C1 segment of cervical spinal cord (tissue), 14 donors: Measurements from ENCODE around the gene MRPL36.
"Not testable (repeated sequence)": the region's sequence is repeated elsewhere in the genome, so short reads cannot be mapped to it uniquely, and the experiment has no call there.

Source experiments
- DNase-seq, 14 donors: peaks; one replicate each; lab custom pipeline; 2025; lab: John Stamatoyannopoulos, UW

Gene MRPL36

DNA sequence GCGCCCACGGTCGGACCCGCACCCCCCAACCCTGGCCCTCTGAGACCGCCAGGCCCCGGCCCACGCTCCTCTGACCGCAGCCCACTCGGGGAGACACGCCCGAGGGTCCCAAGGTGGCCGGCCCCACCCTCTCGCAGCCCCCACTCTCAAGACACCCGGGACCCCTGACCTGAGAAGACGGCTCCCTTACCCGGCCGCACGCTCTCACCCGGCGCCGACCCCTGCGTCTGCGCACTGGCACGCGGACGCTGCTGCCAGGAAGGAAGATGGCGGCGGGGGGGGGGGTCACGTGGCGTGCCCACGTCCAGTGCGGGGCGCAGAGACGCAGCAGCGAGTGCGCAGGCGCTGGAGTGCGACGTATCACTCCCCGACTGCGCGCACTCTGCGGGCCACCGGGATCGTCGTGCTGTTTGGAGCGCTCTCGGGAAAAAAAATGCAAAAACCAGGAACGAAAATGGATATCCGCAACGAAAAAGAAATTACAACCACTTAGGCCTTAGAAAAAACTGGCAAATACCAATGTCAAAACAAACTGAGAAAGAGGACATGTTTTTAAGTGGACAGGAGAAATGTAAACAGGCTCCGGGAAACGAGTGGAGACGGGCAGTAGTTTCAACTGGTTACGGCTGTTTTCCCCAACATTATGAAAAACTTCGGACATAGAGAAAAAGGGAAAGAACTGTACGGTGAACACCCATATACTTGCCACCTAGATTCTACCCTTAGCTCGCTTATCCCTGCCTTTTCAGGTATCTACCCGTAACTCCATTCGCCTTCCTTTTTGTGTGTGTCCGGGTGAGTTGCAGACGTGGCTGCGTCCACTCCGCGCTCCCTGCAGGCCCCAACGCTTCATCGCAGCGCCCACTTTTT, at the start of gene MRPL36:
Gene MRPL36, minus strand, starts transcription at position 236 of the 870 bp plus-strand sequence. CDS start 902 bp downstream, outside the sequence.
- DNase-seq = peak; percentile 55 to 95 (median 85)

- DNase-seq = no peak
Observed at GRCh38 chr5:1847611-1848010, 48.0 kb upstream of the MRPL36 start.

- DNase-seq = no peak
Observed at GRCh38 chr5:1847056-1847455, 47.4 kb upstream of the MRPL36 start.

DNA sequence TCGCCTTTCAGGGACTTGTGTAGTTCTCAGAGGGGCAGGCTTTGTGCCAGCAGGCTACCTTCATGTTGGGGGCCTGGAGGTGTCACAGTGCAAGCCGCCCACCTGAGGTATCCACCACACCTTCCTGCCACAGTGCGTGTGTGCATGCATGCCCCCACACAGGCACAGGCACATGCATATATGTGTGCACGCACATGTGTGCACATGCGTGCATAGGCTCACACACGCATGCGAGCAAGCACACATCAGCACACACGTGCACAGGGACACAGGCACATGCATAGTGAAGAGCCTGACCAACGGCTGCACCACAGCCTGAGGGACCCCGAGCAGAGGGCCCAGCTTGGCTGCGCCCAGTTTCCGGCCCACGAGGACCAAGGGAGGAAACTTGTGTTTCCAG, 46.9 kb upstream of the MRPL36 start:
- DNase-seq = no peak

- DNase-seq = no peak
Observed at GRCh38 chr5:1845696-1846095, 46.1 kb upstream of the MRPL36 start.

DNA sequence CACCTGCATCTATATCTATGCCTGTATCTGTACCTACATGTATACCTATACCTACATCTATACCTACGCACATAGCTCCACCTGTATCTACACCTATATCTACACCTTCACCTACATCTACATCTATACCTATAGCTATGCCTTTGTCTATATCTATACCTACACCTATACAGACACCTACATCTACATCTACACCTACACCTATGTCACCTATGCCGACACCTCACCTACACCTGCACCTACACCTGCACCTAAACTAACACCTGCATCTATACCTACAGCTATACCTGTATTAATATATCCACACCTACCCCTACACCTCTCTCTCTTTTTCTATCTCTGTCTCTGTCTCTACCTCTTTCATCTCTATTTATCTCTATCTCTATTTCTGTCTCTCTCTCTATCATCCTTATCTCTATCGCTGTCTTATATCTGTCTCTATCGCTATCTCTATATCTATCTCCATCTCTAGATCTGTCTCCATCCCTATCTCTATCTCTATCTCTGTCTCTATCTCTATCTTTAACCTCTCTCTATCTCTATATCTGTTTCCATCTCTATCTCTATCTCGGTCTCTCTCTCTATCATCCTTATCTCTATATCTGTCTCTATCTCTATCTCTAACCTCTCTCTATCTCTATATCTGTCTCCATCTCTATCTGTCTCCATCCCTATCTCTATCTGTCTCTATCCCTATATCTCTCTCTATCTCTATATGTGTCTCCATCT, 45.2 kb upstream of the MRPL36 start:
- DNase-seq = no peak

DNA sequence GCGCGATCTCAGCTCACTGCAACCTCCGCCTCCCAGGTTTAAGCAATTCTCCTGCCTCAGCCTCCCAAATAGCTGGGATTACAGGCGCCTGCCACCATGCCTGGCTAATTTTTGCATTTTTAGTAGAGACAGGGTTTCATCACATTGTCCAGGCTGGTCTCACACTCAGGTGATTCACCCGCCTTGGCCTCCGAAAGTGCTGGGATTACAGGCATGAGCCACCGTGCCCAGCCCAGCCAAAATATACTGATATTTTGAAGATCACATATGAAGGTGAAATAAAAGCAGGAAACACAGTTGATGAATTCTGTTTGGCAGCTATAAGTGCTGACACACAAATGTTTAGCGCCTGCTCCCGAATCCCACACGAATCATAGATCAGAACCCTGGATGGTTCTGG, 44.1 kb upstream of the MRPL36 start:
- not testable (repeated sequence) for DNase-seq

DNA sequence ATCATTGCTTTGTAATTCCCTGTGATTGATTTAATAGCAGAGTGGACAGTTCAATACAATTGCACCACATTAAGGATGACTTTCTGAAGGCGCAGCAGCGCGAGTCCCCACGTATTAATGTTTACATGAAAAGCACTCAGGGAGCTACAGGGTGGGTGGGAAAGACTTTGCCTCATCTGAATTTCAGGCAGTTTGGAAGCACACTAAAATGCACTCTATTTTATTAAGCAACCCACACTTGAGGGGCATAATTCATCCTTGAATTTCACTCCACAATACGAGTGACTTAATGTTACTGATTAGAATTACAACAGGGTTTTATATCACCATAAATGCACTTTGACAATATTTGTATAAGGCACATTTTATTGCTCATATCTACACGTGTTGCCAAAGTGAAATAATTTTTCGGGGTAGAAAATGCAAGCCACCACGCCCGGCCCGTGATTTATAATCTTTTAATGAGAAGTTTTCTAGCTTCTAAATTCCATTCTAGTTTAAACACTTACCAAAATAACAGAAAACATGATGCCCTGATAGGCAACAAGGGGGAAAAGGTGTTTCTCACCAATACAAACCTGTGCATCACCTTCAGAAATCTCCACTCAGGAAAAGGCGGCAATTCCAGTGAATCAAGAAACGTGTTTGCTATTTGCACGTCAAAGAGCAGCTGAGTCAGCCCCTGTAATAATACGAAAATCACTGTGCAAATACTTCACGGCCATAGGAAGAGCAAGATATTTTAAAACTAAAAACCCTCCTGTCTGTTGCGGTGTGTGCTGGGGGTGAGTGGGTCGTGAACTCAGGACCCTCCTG, 42.6 kb upstream of the MRPL36 start:
- DNase-seq = no peak

GRCh38 chr5:1840741-1841521, 41.3 kb upstream of the MRPL36 start:
- DNase-seq = no peak

DNA sequence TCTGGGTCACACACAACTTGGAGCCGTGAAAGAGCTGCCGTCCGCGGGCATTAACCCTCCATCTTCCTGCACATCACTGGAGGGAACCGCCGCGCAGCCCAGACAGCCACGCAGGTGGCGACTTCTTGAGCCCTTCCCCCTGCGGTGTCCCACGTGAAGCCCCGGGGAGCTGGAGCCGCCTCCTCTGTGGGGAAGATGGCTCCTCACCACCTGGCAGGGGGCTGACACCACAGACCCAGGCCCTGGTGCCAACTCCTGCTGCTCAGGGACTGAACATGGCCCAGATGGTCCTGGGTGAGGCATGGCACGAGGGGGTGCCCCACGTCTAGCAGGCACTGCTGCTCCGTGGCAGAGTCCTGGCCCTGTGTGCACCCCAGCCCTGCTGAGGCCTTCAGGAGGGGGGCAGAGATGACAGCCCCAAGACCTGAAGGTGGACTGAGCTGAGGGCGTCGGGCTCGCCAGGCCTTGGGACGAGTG, 40.5 kb upstream of the MRPL36 start:
- no peak for DNase-seq

GRCh38 chr5:1838013-1838412, 38.4 kb upstream of the MRPL36 start:
- DNase-seq = no peak

- no peak for DNase-seq
Observed at GRCh38 chr5:1836891-1837880, 37.5 kb upstream of the MRPL36 start.

DNA sequence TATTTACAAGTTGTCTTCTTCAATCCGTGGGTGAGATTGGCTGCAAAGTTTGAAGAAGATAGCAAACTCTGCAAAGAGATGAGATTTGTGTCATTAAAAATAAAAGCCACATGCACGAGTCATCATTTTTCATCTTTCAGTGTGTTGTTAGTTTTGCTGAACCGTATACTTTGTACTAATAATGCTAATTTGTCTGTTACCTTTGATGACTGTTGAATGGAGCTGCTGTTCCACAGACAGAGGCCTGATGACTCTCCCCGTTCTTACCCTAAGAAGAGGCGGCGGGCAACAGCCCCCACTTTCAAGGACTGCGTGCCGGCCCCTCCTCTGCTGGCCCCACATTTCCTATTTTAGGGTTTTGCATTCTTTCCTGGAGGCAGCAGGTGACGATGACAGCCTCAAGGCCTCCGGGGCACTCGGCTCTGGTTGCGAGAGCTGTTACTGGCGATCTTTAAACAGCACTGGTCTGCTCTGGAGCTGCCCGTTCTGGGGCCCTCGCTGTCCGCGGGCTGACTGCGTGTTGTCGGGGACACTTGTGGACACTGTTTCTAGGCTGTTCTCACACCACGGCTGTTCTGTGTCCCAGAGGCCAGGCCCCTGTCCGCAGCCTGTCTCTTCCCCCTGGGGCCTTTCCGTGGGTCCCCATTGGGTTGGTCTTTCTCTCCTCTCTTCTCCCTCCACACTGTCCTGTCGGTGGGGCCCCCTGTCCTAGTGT, 36.7 kb upstream of the MRPL36 start:
- no peak for DNase-seq

DNA sequence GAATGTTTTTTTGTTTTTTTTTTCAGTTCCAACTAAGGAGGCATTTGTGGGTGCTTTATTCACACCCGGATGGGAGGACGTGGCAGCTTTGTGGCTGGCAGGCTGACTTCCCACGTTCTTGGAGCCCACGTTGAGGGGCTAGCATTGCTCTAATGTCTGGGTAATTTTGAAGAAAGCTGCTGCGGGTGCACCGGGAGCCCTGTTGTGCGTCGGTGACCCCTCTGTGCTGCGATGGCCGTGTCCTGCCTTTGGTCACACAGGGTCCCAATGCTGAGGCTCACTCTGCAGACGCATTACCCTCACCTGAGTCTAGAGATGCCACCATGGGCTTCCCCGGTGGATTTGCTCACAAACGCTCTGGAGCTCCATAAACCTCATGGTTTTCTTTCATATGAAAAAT, 35.8 kb upstream of the MRPL36 start:
- no peak for DNase-seq

DNA sequence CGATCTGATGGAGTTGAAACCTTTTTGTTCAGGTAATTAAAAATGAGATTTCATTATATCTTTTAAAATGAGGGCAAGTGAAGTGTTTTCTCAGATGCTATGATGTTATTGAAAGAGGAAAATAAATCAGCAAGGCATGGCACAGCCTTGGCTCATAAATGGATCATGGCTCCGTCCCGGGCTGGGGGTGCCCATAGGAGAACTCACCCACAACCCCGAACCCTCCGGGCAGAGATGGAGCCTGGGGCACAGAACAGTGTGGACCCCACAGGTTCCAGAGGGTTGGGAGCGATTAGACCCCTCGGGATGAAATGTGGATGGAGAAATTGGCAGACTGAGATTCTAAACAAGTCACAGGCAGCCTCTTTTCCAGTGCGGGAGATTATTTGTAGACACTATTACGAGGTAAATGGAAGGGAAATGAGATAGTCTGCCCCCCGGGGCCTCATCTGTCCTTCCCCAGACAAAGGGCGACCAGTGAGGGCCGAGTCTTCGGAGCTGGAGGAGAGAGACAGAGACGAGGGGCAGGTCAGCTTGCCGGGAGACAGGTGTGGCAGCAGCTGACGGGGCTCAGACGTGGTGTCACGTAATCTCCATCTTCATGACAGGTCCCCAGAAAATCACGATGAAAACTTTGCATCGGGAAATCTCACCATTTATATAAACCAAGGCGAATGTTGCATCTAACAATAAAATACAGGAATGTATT, 35.2 kb upstream of the MRPL36 start:
- no peak for DNase-seq

DNA sequence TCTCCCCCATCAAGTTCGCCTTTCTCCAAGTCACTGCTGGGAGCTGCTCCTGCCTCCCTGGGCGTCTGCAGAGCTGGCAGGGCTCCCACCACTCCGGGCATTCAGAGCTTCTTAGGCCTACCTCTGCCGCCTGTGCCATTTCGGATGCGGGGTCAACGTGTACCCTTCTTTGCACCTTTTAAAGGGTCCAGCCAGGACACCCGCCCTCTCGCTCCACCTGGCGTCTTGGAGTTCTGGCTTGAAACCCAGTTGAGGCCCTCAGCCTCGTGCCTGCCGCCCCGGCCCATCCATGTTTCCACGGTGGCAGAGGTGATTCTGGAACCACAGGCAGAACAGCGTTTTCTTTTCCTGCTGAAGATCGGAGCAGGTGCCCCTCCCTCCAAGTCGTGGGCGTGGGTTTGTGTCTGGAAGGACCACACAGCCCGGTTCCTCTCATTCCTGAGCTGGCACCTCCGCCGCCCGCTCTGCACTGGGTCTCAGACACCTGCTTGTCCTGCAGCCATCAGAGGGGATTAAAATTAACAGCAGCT, 34.5 kb upstream of the MRPL36 start:
- DNase-seq = no peak

DNA sequence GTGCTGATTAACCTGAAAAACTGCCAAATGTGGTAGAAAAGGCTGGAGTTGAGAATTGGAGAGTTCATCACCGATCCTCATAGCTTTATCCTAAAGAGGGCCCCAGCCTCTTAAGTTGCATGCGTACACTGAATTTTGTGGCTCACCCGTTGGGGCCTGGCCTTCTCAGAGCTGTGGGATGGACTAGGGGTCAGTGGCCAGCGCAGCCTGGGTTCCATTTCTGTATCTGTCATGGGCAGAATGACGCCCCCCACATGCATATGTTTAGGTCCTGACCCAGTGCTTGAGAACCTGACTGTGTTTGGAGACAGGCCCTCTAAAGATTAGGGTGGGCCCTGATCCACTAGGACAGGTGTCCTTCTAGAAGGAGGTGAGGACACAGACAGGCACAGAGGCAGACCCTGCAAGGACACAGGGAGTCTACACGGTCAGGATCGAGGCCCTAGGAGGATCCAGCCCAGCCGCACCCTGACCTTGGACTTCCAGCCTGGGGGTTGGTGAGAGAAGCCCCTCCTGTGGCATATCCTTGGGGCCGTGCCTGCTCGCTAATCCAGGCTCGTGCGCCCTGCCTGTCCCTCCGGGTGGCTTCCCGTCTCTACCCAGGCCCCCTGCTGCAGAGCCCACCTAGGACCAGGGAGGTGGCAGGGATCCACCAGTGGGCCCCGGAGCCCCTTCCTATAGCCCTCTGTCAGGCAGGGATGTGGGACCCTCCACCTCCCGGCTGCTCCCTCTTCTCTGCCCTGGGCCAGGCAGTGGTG, 33.8 kb upstream of the MRPL36 start:
- DNase-seq = no peak
